H1 (cell line): ENCODE data around the gene MCHR1. TPM values are rescaled to one million over a fixed set of nuclear protein-coding genes. Genes with fewer than 3 reads are reported as not detected.

Experiments used
- CHD7 ChIP-seq: fragments of 300-600 bp; sonication (generic); IDR thresholded peaks from 2 replicates; pipeline ENCODE4 v1.7.1; 2012; ENCODE audit warnings: low read length, moderate library complexity, mild to moderate bottlenecking, inconsistent platforms; ENCODE audit not compliant: insufficient replicate concordance
- NANOG ChIP-seq: IDR thresholded peaks from 2 replicates; pipeline ENCODE4 v1.6.1; 2011; ENCODE audit warnings: low read length, low read depth, mild to moderate bottlenecking, inconsistent platforms; ENCODE audit not compliant: insufficient read depth, poor library complexity, severe bottlenecking
- PHF8 ChIP-seq: fragments of 200-600 bp; sonication (generic); conservative IDR thresholded peaks from 2 replicates; pipeline ENCODE4 v1.7.1; 2012; ENCODE audit warnings: low read depth, mild to moderate bottlenecking, inconsistent platforms, low read length, moderate library complexity
- RXRA ChIP-seq: IDR thresholded peaks from 2 replicates; pipeline ENCODE4 v1.6.1; 2011; ENCODE audit warnings: low read depth, mild to moderate bottlenecking, low read length, moderate library complexity; ENCODE audit not compliant: insufficient read depth
- SIX5 ChIP-seq: IDR thresholded peaks from 2 replicates; pipeline ENCODE4 v1.6.1; 2011; ENCODE audit warnings: mild to moderate bottlenecking, low read depth, low read length
- polyA plus RNA-seq, 7 experiments: library from polyadenylated mRNA; depleted of rRNA in 3 of 7; stranded (reverse) in 5 of 7; unstranded in 2 of 7; fragments of >200 nt in 5 of 7; fragments of 200-250 nt in 2 of 7; gene quantifications; 1 replicate in 5 of 7; 2 replicates in 1 of 7; 4 replicates in 1 of 7; pipeline versions ENCODE4 v1.2.1 to v1.2.3, GENCODE V29; 2011 to 2013; ENCODE audit warnings: missing spikeins in 2 of 7, mixed read lengths in 2 of 7
- total RNA-seq: library from RNA; stranded (reverse); fragmentation: NEBNext Ultra II Directional; extraction: Animal tissue kit (Norgen Biotek cat#: 25700); gene quantifications from 2 replicates; pipeline ENCODE4 v1.2.1, GENCODE V29; 2021

MCHR1 gene
- total and polyA plus RNA-seq, 2 of the 8 experiments (the other 6 are each of a cell fraction or from before 2014, with no cell fraction given), result 0.91 to 7.6 TPM

DNA sequence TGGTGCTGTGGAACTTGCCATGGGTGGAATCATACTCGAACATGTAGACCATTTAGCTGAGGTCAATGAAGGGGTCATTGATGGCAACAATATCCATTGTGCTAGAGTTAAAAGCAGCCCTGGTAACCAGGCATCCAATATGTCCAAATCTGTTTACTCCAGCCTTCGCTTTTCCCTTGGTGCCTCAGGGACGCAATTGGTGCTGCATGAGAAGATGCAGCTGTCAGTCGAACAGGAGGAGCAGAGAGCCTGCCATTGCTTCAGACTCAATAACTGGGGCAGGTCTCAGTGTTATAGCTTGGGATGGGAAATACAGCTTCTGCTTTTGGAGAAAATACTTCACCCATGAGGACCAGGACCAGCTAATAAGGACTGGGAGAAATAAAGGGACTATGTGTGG, 5.0 kb upstream of the MCHR1 start (continued):
- TF ChIP-seq CHD7 (no peak), NANOG (no peak), PHF8 (no peak), SIX5 (no peak), RXRA (no peak)
